ENCODE results near the gene HOXA5.

- no peak for TF ChIP-seq POLR2AphosphoS5 (IDR thresholded peaks at IDR 0.05; ENCODE audit: low read depth, low read length)
- no peak for TF ChIP-seq TAF1 (IDR thresholded peaks at IDR 0.05; ENCODE audit: low read depth, low read length)
- TF ChIP-seq POLR2A (IDR thresholded peaks at IDR 0.05; ENCODE audit: low read depth, low read length) = no peak
- no peak for TF ChIP-seq POU2F2 (IDR thresholded peaks at IDR 0.05; ENCODE audit: low read depth, low read length)
These were observed 1.4 kb downstream of the HOXA5 start for GRCh38 chr7:27141923-27142579.

All from GM12891 (cell line).